Lower lobe of right lung (tissue), 2 donors: ENCODE measurements around the gene NFE2. TPM values are rescaled to one million over a fixed set of nuclear protein-coding genes. Genes with fewer than 3 reads are reported as not detected.

Experiments
- ATAC-seq, 2 donors: fragments of 200-7000 bp; cut with Tn5 transposase; one replicate each; pipeline ENCODE4 v1.9.1; 2020 to 2022; ENCODE audit warnings: mild to moderate bottlenecking in 2 of 2, moderate library complexity in 2 of 2
- DNase-seq: peaks from one replicate; pipeline ENCODE4 v3.0.0-alpha.2; 2020
- H3K27ac ChIP-seq: fragments of 200-600 bp; one replicate; pipeline ENCODE4 v1.8.0; 2022
- H3K27me3 ChIP-seq: fragments of 200-600 bp; one replicate; pipeline ENCODE4 v1.8.0; 2022; ENCODE audit warnings: low read depth
- H3K36me3 ChIP-seq: fragments of 200-600 bp; one replicate; pipeline ENCODE4 v1.8.0; 2022; ENCODE audit warnings: mild to moderate bottlenecking
- H3K4me1 ChIP-seq: fragments of 200-600 bp; one replicate; pipeline ENCODE4 v1.8.0; 2022
- H3K4me3 ChIP-seq: fragments of 200-600 bp; one replicate; pipeline ENCODE4 v1.8.0; 2022; ENCODE audit warnings: mild to moderate bottlenecking
- H3K9me3 ChIP-seq: fragments of 200-600 bp; one replicate; pipeline ENCODE4 v1.8.0; 2022
- CTCF ChIP-seq: fragments of 200-600 bp; IDR thresholded peaks from one replicate; pipeline ENCODE4 v1.8.0; 2022; ENCODE audit warnings: antibody characterized with exemption, mild to moderate bottlenecking
- intact Hi-C: fragments of 100-400 bp; cut with DNase I; formaldehyde crosslinking; loops from one replicate; pipeline ENCODE4 v1.11.0; 2022
- total RNA-seq: library from RNA; stranded (reverse); fragmentation: NEBNext Ultra II Directional; extraction: Animal tissue kit (Norgen Biotek cat#: 25700); gene quantifications from one replicate; pipeline ENCODE4 v1.2.1, GENCODE V29; 2021
- donor health status: DM: no; HTN: yes; CAD: no; lungs with severe emphysema.

NFE2 gene
- total RNA-seq, 1 donor from 2014 or later = 13.5 TPM

- Histone ChIP-seq H3K4me3 (peak overlapping the region; percentile 44), H3K27ac (no peak overlapping the region), H3K36me3 (no peaks in the 10 kb centered on the region), H3K9me3 (no peaks in the 10 kb centered on the region), H3K4me1 (peaks cover 49% of the 10 kb centered on the region), H3K27me3 (no peaks in the 10 kb centered on the region)
- DNase-seq (no peak), ATAC-seq (no peak)
- no peak for TF ChIP-seq CTCF
- intact Hi-C loops = no loop called here
Measured at GRCh38 chr12:54301428-54302048, 723 bp upstream of the NFE2 start.

GRCh38 chr12:54300225-54300731 is 537 bp downstream of the NFE2 start:
- intact Hi-C loops = no loop called here
- peak overlapping the region; percentile 44 for H3K4me3 ChIP-seq
- H3K27ac ChIP-seq = peak overlapping the region; percentile 34
- H3K36me3 ChIP-seq = no peaks in the 10 kb centered on the region
- no peaks in the 10 kb centered on the region for H3K9me3 ChIP-seq
- no peak for TF ChIP-seq CTCF
- DNase-seq (no peak), ATAC-seq (no peak)
- peaks cover 47% of the 10 kb centered on the region for H3K4me1 ChIP-seq
- H3K27me3 ChIP-seq = no peaks in the 10 kb centered on the region

- Histone ChIP-seq H3K27ac (no peak overlapping the region), H3K4me3 (peak overlapping the region; percentile 44), H3K36me3 (no peaks in the 10 kb centered on the region), H3K9me3 (no peaks in the 10 kb centered on the region), H3K27me3 (no peaks in the 10 kb centered on the region), H3K4me1 (peaks cover 45% of the 10 kb centered on the region)
- intact Hi-C loops = no loop called here
- ATAC-seq (no peak), DNase-seq (no peak)
- TF ChIP-seq CTCF = no peak
Measured at GRCh38 chr12:54299515-54300224, 1.1 kb downstream of the NFE2 start.

GRCh38 chr12:54298904-54299303 is 1.9 kb downstream of the NFE2 start:
- no peaks in the 10 kb centered on the region for H3K36me3 ChIP-seq
- peak overlapping the region; percentile 44 for H3K4me3 ChIP-seq
- no peak overlapping the region for H3K27ac ChIP-seq
- DNase-seq = no peak
- ATAC-seq = no peak
- intact Hi-C loops = no loop called here
- no peak for TF ChIP-seq CTCF
- no peaks in the 10 kb centered on the region for H3K27me3 ChIP-seq
- H3K9me3 ChIP-seq = no peaks in the 10 kb centered on the region
- H3K4me1 ChIP-seq = peaks cover 37% of the 10 kb centered on the region

GRCh38 chr12:54296393-54297099 is 4.3 kb downstream of the NFE2 start:
- Histone ChIP-seq H3K36me3 (peaks cover 6% of the 10 kb centered on the region), H3K27me3 (no peaks in the 10 kb centered on the region), H3K27ac (no peak overlapping the region), H3K4me1 (peaks cover 24% of the 10 kb centered on the region), H3K9me3 (no peaks in the 10 kb centered on the region), H3K4me3 (peak overlapping the region; percentile 7)
- DNase-seq = no peak
- TF ChIP-seq CTCF = no peak
- intact Hi-C loops = no loop called here
- no peak for ATAC-seq
